NCI-H2107 treated with DMSO at 0.1 percent for 48 hours (cell line): ENCODE results near the gene AFDN.

Source experiments
- DNase-seq: peaks from one replicate; lab custom pipeline; 2025; ENCODE audit not compliant: unreplicated experiment; lab: John Stamatoyannopoulos, UW

Gene AFDN

GRCh38 chr6:167910652-167911051 is 83.9 kb downstream of the AFDN start:
- DNase-seq = no peak

- no peak for DNase-seq
Observed at GRCh38 chr6:167912494-167912893, 85.8 kb downstream of the AFDN start.

GRCh38 chr6:167913699-167914098 is 87.0 kb downstream of the AFDN start:
- no peak for DNase-seq

GRCh38 chr6:167915139-167915538 is 88.4 kb downstream of the AFDN start:
- DNase-seq = no peak

- no peak for DNase-seq
Observed at GRCh38 chr6:167917551-167918154, 90.9 kb downstream of the AFDN start.

GRCh38 chr6:167918548-167919278 is 92.0 kb downstream of the AFDN start:
- no peak for DNase-seq

GRCh38 chr6:167919349-167919748 is 92.6 kb downstream of the AFDN start:
- DNase-seq = no peak

GRCh38 chr6:167920165-167920564 is 93.5 kb downstream of the AFDN start:
- DNase-seq = no peak

GRCh38 chr6:167921831-167922230 is 95.1 kb downstream of the AFDN start:
- DNase-seq = no peak

GRCh38 chr6:167925026-167925425 is 98.3 kb downstream of the AFDN start:
- DNase-seq = no peak

GRCh38 chr6:167927246-167927645 is 100.5 kb downstream of the AFDN start:
- DNase-seq = no peak

GRCh38 chr6:167928111-167928510 is 101.4 kb downstream of the AFDN start:
- DNase-seq = no peak

- DNase-seq = no peak
Observed at GRCh38 chr6:167930295-167930694, 103.6 kb downstream of the AFDN start.

- DNase-seq = no peak
Observed at GRCh38 chr6:167932468-167933276, 106.0 kb downstream of the AFDN start.

- no peak for DNase-seq
Observed at GRCh38 chr6:167933290-167933689, 106.6 kb downstream of the AFDN start.

GRCh38 chr6:167933847-167934246 is 107.1 kb downstream of the AFDN start:
- DNase-seq = no peak

GRCh38 chr6:167934426-167934864 is 107.7 kb downstream of the AFDN start:
- DNase-seq = no peak

GRCh38 chr6:167936051-167936450 is 109.3 kb downstream of the AFDN start:
- DNase-seq = no peak

GRCh38 chr6:167937301-167937700 is 110.6 kb downstream of the AFDN start:
- DNase-seq = no peak

- no peak for DNase-seq
Observed at GRCh38 chr6:167937948-167938911, 111.5 kb downstream of the AFDN start.

GRCh38 chr6:167941822-167942221 is 115.1 kb downstream of the AFDN start:
- DNase-seq = no peak
